HEK293T (cell line): ENCODE results near the gene TBC1D24.

Experiments
- ARNT ChIP-seq: fragments of 450-650 bp; IDR thresholded peaks from 2 replicates; pipeline ENCODE4 v1.6.1; 2017; ENCODE audit warnings: mild to moderate bottlenecking
- ELF4 ChIP-seq: fragments of 450-650 bp; IDR thresholded peaks from 2 replicates; pipeline ENCODE4 v1.6.1; 2017; ENCODE audit warnings: antibody characterized with exemption
- FOXA1 ChIP-seq: fragments of 450-650 bp; IDR thresholded peaks from 2 replicates; pipeline ENCODE4 v1.6.1; 2016; ENCODE audit warnings: mild to moderate bottlenecking
- FOXM1 ChIP-seq: fragments of 450-650 bp; IDR thresholded peaks from 2 replicates; pipeline ENCODE4 v1.6.1; 2017; ENCODE audit warnings: mild to moderate bottlenecking, borderline replicate concordance
- LEF1 ChIP-seq: fragments of 450-650 bp; IDR thresholded peaks from 2 replicates; pipeline ENCODE4 v1.6.1; 2017; ENCODE audit warnings: mild to moderate bottlenecking, borderline replicate concordance
- SP1 ChIP-seq: fragments of 450-650 bp; IDR thresholded peaks from 2 replicates; pipeline ENCODE4 v1.6.1; 2017
- SUZ12 ChIP-seq: fragments of 450-650 bp; IDR thresholded peaks from 2 replicates; pipeline ENCODE4 v1.6.1; 2016; ENCODE audit warnings: mild to moderate bottlenecking
- TARDBP ChIP-seq: fragments of 450-650 bp; IDR thresholded peaks from 2 replicates; pipeline ENCODE4 v1.6.1; 2016
- ZNF384 ChIP-seq: fragments of 450-650 bp; IDR thresholded peaks from 2 replicates; pipeline ENCODE4 v1.6.1; 2016

DNA sequence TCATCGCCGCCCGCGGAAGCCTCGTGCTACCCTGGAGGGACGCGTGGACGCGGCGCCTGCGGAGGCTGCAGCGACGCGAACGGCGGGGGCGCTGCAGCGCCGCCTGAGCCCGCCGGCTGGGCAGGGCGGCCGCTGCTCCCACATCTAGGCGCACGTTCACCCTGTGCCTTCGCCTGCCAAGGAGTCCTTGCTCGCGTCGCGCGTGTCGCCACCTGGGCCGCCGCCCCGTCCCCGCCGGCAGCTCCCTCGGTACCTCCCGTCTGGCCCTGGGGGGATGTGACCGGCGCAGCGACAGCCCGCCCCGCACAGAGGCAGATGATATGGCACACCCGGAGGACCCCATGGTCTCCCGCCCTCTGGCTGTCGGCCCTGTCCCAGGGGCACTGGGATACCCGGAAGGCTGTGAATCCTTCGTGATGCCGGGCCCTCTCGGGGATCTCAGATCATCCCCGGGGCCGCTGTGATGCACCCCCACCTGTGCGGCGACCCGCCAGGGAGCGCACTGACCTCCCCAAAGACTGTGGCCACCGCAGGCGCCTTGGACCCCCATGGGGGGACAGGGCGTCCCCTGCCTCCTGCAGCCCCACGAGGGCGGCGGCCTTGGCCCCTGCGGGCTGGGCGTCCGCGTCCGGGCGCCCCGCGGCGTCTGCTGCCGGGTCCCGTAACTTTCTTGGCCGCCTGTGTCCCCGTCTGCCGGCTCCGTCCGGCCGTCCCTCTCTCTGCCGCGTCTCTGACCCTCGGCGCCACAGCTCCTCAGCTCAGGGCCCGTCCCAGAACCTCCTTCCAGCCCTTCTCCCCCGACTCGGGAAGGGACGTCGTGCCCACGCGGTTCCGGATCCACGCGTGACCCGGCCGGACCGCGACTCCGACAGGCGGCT is 689 bp upstream of the TBC1D24 start:
- no peak for TF ChIP-seq SUZ12
- TF ChIP-seq ELF4 = no peak
- TF ChIP-seq SP1 = no peak
- peak; percentile 76 for TF ChIP-seq TARDBP
- no peak for TF ChIP-seq LEF1
- TF ChIP-seq FOXA1 = no peak
- no peak for TF ChIP-seq ARNT
- no peak for TF ChIP-seq ZNF384
- TF ChIP-seq FOXM1 = no peak
